Measurements from ENCODE around the gene PCSK4. TPM values are rescaled to one million over a fixed set of nuclear protein-coding genes. Genes with fewer than 3 reads are reported as not detected.

Gene PCSK4
- total and polyA plus RNA-seq, 9 of the 15 experiments (the other 6 are each of a cell fraction or from before 2014, with no cell fraction given), result 0.01 to 9.1 (median 2.1) TPM; not detected in 1

- FAIRE-seq (no peak), DNase-seq (ENCODE audit: extremely low read depth in 1 of 4, low spot score in 3 of 4) (no peak), ATAC-seq (no peak)
- H3K79me2 ChIP-seq (ENCODE audit: control insufficient read depth, insufficient read depth, low read length), result peaks cover 9% of the 10 kb centered on the region
- CTCF ChIA-PET (ENCODE audit: low intra/inter-chr PET ratio), result no interaction called here
- H3K36me3 ChIP-seq (ENCODE audit: control insufficient read depth, insufficient read depth, low read length), result no peaks in the 10 kb centered on the region
- no peak overlapping the region for H3K4me3 ChIP-seq
- TF ChIP-seq HMGN3 (IDR thresholded peaks at IDR 0.05; ENCODE audit: borderline replicate concordance, extremely low read depth, insufficient read length, low read depth, low read length), result peak; percentile 16
- peak; percentile 82 for TF ChIP-seq RBM25 (IDR thresholded peaks at IDR 0.05; ENCODE audit: low read depth, low read length, severe bottlenecking)
- TF ChIP-seq POLR2G (IDR thresholded peaks at IDR 0.05; ENCODE audit: low read depth, low read length), result peak; percentile 73
- TF ChIP-seq CREB1 (IDR thresholded peaks at IDR 0.05), result no peak
- TF ChIP-seq CREB1 (CRISPR knock-in tag; IDR thresholded peaks at IDR 0.05), result no peak
- peak; percentile 26 for TF ChIP-seq PCBP1 (IDR thresholded peaks at IDR 0.05; ENCODE audit: low read depth, low read length, poor library complexity, severe bottlenecking)
- TF ChIP-seq, protein P1, sequence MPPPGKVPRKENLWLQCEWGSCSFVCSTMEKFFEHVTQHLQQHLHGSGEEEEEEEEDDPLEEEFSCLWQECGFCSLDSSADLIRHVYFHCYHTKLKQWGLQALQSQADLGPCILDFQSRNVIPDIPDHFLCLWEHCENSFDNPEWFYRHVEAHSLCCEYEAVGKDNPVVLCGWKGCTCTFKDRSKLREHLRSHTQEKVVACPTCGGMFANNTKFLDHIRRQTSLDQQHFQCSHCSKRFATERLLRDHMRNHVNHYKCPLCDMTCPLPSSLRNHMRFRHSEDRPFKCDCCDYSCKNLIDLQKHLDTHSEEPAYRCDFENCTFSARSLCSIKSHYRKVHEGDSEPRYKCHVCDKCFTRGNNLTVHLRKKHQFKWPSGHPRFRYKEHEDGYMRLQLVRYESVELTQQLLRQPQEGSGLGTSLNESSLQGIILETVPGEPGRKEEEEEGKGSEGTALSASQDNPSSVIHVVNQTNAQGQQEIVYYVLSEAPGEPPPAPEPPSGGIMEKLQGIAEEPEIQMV (tag; conservative IDR thresholded peaks at IDR 0.05; ENCODE audit: low read depth), result no peak
- no peak for TF ChIP-seq ZBTB34 (CRISPR knock-in tag; IDR thresholded peaks at IDR 0.05)
- peak; percentile 0 for TF ChIP-seq FIP1L1 (IDR thresholded peaks at IDR 0.05; ENCODE audit: low read depth, low read length, poor library complexity, severe bottlenecking)
- no peak for TF ChIP-seq CLOCK (CRISPR knock-in tag; IDR thresholded peaks at IDR 0.05; ENCODE audit: borderline replicate concordance)
- TF ChIP-seq MAX (CRISPR knock-in tag; IDR thresholded peaks at IDR 0.05), result peak; percentile 40; the same call in 1 of the 2 replicates
- peak; percentile 71 for TF ChIP-seq BCOR (IDR thresholded peaks at IDR 0.05)
- TF ChIP-seq ZNF589 (CRISPR knock-in tag; IDR thresholded peaks at IDR 0.05; ENCODE audit: low read depth), result no peak
- H3K27me3 ChIP-seq (ENCODE audit: control insufficient read depth in 2 of 2, insufficient read depth in 2 of 2, low read length in 2 of 2), result no peaks in the 10 kb centered on the region
- POLR2A ChIA-PET, result no interaction called here
- no peaks in the 10 kb centered on the region for H3K9me1 ChIP-seq (ENCODE audit: control insufficient read depth, insufficient read depth, low read length)
- 85% methylated on average over 13 of the region's 25 CpGs for WGBS (ENCODE audit: insufficient coverage, low coverage, missing lambda C conversion rate)
- intact Hi-C loops (cut with micrococcal nuclease), result no loop called here
- in situ Hi-C loops (cut with MboI), result no loop called here
- no peaks in the 10 kb centered on the region for H3K9me3 ChIP-seq (replicated peaks; ENCODE audit: control insufficient read depth, insufficient read depth, low read depth, low read length)
- H3K4me1 ChIP-seq (replicated peaks in 1 of 2; ENCODE audit: control insufficient read depth in 2 of 2, insufficient read depth in 2 of 2, low read length in 2 of 2), result peaks cover 17 to 76% of the 10 kb centered on the region in 2 experiments
- H4K20me1 ChIP-seq (replicated peaks; ENCODE audit: control insufficient read depth, insufficient read depth, low read length), result peaks cover 6% of the 10 kb centered on the region; the same call in 1 of the 2 replicates
- H2AFZ ChIP-seq (ENCODE audit: low read depth, low read length), result no peak overlapping the region
- 0 out of 4 replicates have a peak overlapping the region, but pooled peaks of 1 of the 2 experiments have one; percentile 61 for H3K9ac ChIP-seq (ENCODE audit: insufficient read depth in 1 of 2, low read depth in 2 of 2, low read length in 2 of 2)
- no TSS peak for BruUV-seq (replicated peaks)
- no peak overlapping the region for H3K4me2 ChIP-seq (ENCODE audit: insufficient read depth, low read length)
- no peak overlapping the region for H3K27ac ChIP-seq (ENCODE audit: extremely low read depth, low read depth, low read length)
Measured at GRCh38 chr19:1497578-1498235, 7.6 kb upstream of the PCSK4 start.
